Measurements from ENCODE around the gene PPP2R2D.

The PPP2R2D gene

GRCh38 chr10:131866673-131867072, 34.1 kb upstream of the PPP2R2D start:
- Histone ChIP-seq H3K36me3 (ENCODE audit: insufficient read depth) (no peaks in the 10 kb centered on the region), H2AFZ (ENCODE audit: low read depth) (no peak overlapping the region), H3K4me2 (no peak overlapping the region), H3K79me2 (ENCODE audit: insufficient read depth, low read depth) (no peaks in the 10 kb centered on the region), H3K27me3 (ENCODE audit: insufficient read depth, low read depth) (peaks cover 51% of the 10 kb centered on the region; the same call in 1 of the 2 replicates), H3K9ac (no peak overlapping the region), H3K4me1 (ENCODE audit: low read depth, poor library complexity, severe bottlenecking) (no peaks in the 10 kb centered on the region), H3K4me3 (IDR thresholded peaks at IDR 0.05; ENCODE audit: insufficient read depth, low read depth, low read length) (no peak overlapping the region), H4K20me1 (ENCODE audit: insufficient read depth) (no peaks in the 10 kb centered on the region), H3K27ac (no peak overlapping the region)
- TF ChIP-seq CTCF (conservative IDR thresholded peaks at IDR 0.05; ENCODE audit: low read depth, low read length), result no peak

- no peak overlapping the region for H2AFZ ChIP-seq (ENCODE audit: low read depth)
- H3K27ac ChIP-seq, result no peak overlapping the region
- H3K4me1 ChIP-seq (ENCODE audit: low read depth, poor library complexity, severe bottlenecking), result no peaks in the 10 kb centered on the region
- TF ChIP-seq CTCF (conservative IDR thresholded peaks at IDR 0.05; ENCODE audit: low read depth, low read length), result no peak
- no peak overlapping the region for H3K9ac ChIP-seq
- no peak overlapping the region for H3K4me3 ChIP-seq (IDR thresholded peaks at IDR 0.05; ENCODE audit: insufficient read depth, low read depth, low read length)
- no peaks in the 10 kb centered on the region for H4K20me1 ChIP-seq (ENCODE audit: insufficient read depth)
- H3K79me2 ChIP-seq (ENCODE audit: insufficient read depth, low read depth), result no peaks in the 10 kb centered on the region
- no peaks in the 10 kb centered on the region for H3K36me3 ChIP-seq (ENCODE audit: insufficient read depth)
- no peak overlapping the region for H3K4me2 ChIP-seq
- peaks cover 51% of the 10 kb centered on the region; the same call in 1 of the 2 replicates for H3K27me3 ChIP-seq (ENCODE audit: insufficient read depth, low read depth)
These were observed 32.4 kb upstream of the PPP2R2D start for GRCh38 chr10:131868436-131868835.

- H3K4me2 ChIP-seq, result no peak overlapping the region
- no peaks in the 10 kb centered on the region for H4K20me1 ChIP-seq (ENCODE audit: insufficient read depth)
- no peaks in the 10 kb centered on the region for H3K36me3 ChIP-seq (ENCODE audit: insufficient read depth)
- H2AFZ ChIP-seq (ENCODE audit: low read depth), result no peak overlapping the region
- no peak overlapping the region for H3K27ac ChIP-seq
- peaks cover 51% of the 10 kb centered on the region; the same call in 1 of the 2 replicates for H3K27me3 ChIP-seq (ENCODE audit: insufficient read depth, low read depth)
- no peak overlapping the region for H3K4me3 ChIP-seq (IDR thresholded peaks at IDR 0.05; ENCODE audit: insufficient read depth, low read depth, low read length)
- no peak for TF ChIP-seq CTCF (conservative IDR thresholded peaks at IDR 0.05; ENCODE audit: low read depth, low read length)
- no peaks in the 10 kb centered on the region for H3K79me2 ChIP-seq (ENCODE audit: insufficient read depth, low read depth)
- H3K9ac ChIP-seq, result no peak overlapping the region
- H3K4me1 ChIP-seq (ENCODE audit: low read depth, poor library complexity, severe bottlenecking), result no peaks in the 10 kb centered on the region
These were observed 31.5 kb upstream of the PPP2R2D start for GRCh38 chr10:131869344-131869743.

GRCh38 chr10:131870411-131870810, 30.4 kb upstream of the PPP2R2D start:
- Histone ChIP-seq H3K4me2 (no peak overlapping the region), H4K20me1 (ENCODE audit: insufficient read depth) (no peaks in the 10 kb centered on the region), H3K4me3 (IDR thresholded peaks at IDR 0.05; ENCODE audit: insufficient read depth, low read depth, low read length) (no peak overlapping the region), H2AFZ (ENCODE audit: low read depth) (no peak overlapping the region), H3K27ac (no peak overlapping the region), H3K36me3 (ENCODE audit: insufficient read depth) (no peaks in the 10 kb centered on the region), H3K79me2 (ENCODE audit: insufficient read depth, low read depth) (no peaks in the 10 kb centered on the region), H3K4me1 (ENCODE audit: low read depth, poor library complexity, severe bottlenecking) (no peaks in the 10 kb centered on the region), H3K9ac (no peak overlapping the region), H3K27me3 (ENCODE audit: insufficient read depth, low read depth) (peaks cover 48% of the 10 kb centered on the region)
- TF ChIP-seq CTCF (conservative IDR thresholded peaks at IDR 0.05; ENCODE audit: low read depth, low read length), result no peak
